Right cardiac atrium (tissue), 5 donors: ENCODE measurements around the gene PTCD2. TPM values are rescaled to one million over a fixed set of nuclear protein-coding genes. Genes with fewer than 3 reads are reported as not detected.

Experiments
- ATAC-seq, 2 donors: fragments of 200-7000 bp; cut with Tn5 transposase; one replicate each; pipeline versions ENCODE4 v1.8.0 to v1.9.1; 2020; ENCODE audit warnings: moderate library complexity in 2 of 2, mild to moderate bottlenecking in 1 of 2
- DNase-seq, 3 donors: peaks; one replicate each; pipeline ENCODE4 v3.0.0-alpha.2; 2020
- H3K27ac ChIP-seq: one replicate; pipeline ENCODE4 v1.5.1; 2013; ENCODE audit warnings: mild to moderate bottlenecking, low read length, control low read depth, moderate library complexity
- H3K27me3 ChIP-seq: one replicate; pipeline ENCODE4 v1.6.1; 2013; ENCODE audit not compliant: control insufficient read depth, insufficient read depth
- H3K4me1 ChIP-seq: one replicate; pipeline ENCODE4 v1.6.1; 2013; ENCODE audit warnings: low read length; ENCODE audit not compliant: control insufficient read depth, insufficient read depth
- H3K4me3 ChIP-seq: one replicate; pipeline ENCODE4 v1.5.1; 2013; ENCODE audit warnings: low read length, control low read depth
- H3K9me3 ChIP-seq: one replicate; pipeline ENCODE4 v1.6.1; 2013; ENCODE audit warnings: low read length; ENCODE audit not compliant: control insufficient read depth
- WGBS: extraction: QIAGEN DNeasy Blood & Tissue Kit; methylation state at CpG from one replicate; pipeline ENCODE4 v1.1.7; 2013; 5-methylcytosine and 5-hydroxymethylcytosine counted together
- intact Hi-C, 4 donors: fragments of 100-400 bp; cut with DNase I; formaldehyde crosslinking; loops; one replicate each; pipeline versions ENCODE4 v1.11.0 to v1.14.0; 2022 to 2023
- polyA plus RNA-seq: library from polyadenylated mRNA; stranded (reverse); fragments of 200-250 nt; gene quantifications from one replicate; pipeline ENCODE4 v1.2.3, GENCODE V29; 2013
- total RNA-seq, 4 donors: library from RNA; stranded (reverse); fragmentation: NEBNext Ultra II Directional; extraction: Animal tissue kit (Norgen Biotek cat#: 25700); gene quantifications; one replicate each; pipeline ENCODE4 v1.2.1, GENCODE V29; 2021
- donor health status: healthy with polysubstance abuse.
- donor health status: DM: no; HTN: yes; CAD: no.
- donor health status: DM: no; HTN: no; CAD: no.
- donor health status: DM: no; HTN: yes; CAD: no; lungs with severe emphysema.
- donor health status: DM: yes; HTN: yes; CAD: no.

The PTCD2 gene
- total and polyA plus RNA-seq, 5 donors, result 6.9 to 14.0 (median 11.5) TPM

GRCh38 chr5:72284559-72285423 lies 35.4 kb upstream of the PTCD2 start:
- Histone ChIP-seq H3K27me3 (no peaks in the 10 kb centered on the region), H3K4me1 (peaks cover 6% of the 10 kb centered on the region), H3K9me3 (no peaks in the 10 kb centered on the region), H3K27ac (no peak overlapping the region), H3K4me3 (no peak overlapping the region)
- no peak for DNase-seq
- no peak for ATAC-seq
- intact Hi-C loops, result no loop called here
- WGBS, result 62% methylated on average over 3 of the region's 3 CpGs

DNA sequence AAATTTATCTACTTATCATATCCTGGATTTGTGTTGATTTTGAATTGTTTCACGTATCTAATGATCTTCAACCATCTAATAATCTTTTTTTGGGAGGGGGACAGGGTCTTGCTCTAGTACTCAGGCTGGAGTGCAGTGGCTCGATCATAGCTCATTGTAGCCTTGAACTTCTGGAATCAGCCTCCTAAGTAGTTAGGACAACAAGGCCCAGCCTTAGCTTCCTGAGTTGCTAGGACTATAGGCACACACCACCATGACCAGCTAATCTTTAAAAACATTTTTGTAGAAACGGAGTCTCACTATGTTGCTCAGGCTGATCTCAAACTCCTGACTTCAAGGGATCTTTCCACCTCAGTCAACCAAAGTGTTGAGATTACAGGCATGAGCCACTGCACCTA lies 34.8 kb upstream of the PTCD2 start:
- Histone ChIP-seq H3K27me3 (no peaks in the 10 kb centered on the region), H3K4me3 (no peak overlapping the region), H3K4me1 (peaks cover 6% of the 10 kb centered on the region), H3K27ac (no peak overlapping the region), H3K9me3 (no peaks in the 10 kb centered on the region)
- intact Hi-C loops, result no loop called here
- no peak for DNase-seq
- WGBS, result 95% methylated on average over 3 of the region's 3 CpGs
- ATAC-seq, result no peak

GRCh38 chr5:72286798-72287197 lies 33.4 kb upstream of the PTCD2 start:
- DNase-seq, result no peak
- no peaks in the 10 kb centered on the region for H3K27me3 ChIP-seq
- ATAC-seq, result no peak
- intact Hi-C loops, result no loop called here
- no peaks in the 10 kb centered on the region for H3K9me3 ChIP-seq
- H3K4me1 ChIP-seq, result peaks cover 6% of the 10 kb centered on the region
- WGBS, result 95% methylated on average over 5 of the region's 5 CpGs
- no peak overlapping the region for H3K27ac ChIP-seq
- H3K4me3 ChIP-seq, result no peak overlapping the region

DNA sequence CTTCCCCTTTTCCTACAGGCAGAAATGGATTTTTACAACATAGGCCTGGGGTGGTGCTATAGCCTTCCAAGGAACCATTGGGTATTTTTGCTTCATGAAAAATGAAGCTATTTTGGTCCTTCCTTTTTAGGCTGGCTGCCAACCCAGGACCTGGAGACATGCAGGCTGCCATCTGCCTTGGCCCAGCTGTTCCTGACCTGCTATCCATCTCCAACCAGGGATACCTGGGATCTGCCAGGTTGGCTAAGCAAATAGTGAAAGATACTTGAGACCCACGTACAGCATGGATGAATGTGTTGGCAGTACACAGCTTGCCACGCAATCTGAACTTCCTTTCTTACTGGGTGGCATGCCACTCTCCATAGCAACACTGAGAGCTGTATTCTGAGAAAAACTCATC lies 31.2 kb upstream of the PTCD2 start:
- DNase-seq (peak in 1 of 3 donors; percentile 31), ATAC-seq (no peak)
- intact Hi-C loops, result no loop called here
- Histone ChIP-seq H3K27ac (no peak overlapping the region), H3K4me3 (no peak overlapping the region), H3K9me3 (no peaks in the 10 kb centered on the region), H3K4me1 (peaks cover 4% of the 10 kb centered on the region), H3K27me3 (no peaks in the 10 kb centered on the region)
- 85% methylated on average over 2 of the region's 2 CpGs for WGBS

DNA sequence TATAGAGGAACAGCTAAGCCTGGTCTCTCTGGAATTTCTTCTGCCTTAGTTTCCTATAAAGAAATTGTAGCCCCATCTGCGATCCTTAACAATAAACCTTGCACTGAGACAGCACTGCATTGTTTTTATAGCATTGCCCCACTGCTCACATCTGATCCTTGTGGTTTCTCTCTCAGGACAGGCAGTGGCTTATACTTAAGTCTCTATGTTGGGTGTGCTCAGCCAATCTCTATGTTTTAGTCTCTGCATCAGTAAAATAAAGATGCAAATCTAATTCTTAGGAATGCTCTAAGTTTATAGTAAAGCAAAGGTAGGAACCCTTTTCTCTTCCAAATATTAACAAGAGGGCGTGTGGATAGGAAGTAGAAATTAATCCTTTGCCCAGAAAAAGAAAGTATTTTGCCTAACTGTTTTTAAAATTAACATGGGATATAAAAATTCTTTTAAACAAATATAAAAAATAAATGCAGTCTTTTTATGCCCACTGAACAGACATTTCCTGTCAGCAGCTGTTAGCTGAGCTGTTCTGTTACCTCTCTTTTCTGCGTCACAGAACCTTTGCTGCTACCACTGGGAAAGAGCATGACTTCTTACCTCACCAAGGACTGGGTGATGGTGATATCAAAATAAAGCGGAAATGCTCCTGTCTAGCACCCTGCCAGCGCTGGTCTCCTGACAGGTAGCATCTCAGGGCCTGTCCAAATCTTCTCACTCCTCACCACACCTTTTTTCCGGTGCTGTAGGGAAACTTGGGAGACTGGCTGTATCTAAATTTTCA lies 29.6 kb upstream of the PTCD2 start:
- no peak for ATAC-seq
- Histone ChIP-seq H3K4me1 (peaks cover 2% of the 10 kb centered on the region), H3K27ac (no peak overlapping the region)

DNA sequence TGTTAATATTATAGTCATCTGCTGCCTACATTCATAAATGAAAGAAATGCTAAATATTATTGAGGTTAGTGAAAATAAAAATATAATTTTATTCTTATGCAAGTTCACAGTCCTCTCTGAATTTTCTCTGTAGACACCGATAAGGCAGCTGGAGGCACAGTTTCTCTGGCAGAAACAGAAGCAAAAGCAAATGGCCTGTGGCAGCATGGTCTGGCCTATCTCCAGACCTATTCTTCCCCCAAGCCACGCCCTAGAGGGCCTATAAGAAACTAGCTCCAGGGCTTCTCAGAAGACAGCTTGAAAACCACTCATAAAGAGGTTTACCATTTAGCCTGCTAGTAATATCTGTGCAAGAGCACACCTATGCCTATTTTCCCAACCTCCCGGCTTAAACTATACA lies 28.6 kb upstream of the PTCD2 start:
- Histone ChIP-seq H3K27ac (no peak overlapping the region), H3K4me1 (peaks cover 1% of the 10 kb centered on the region), H3K27me3 (no peaks in the 10 kb centered on the region), H3K4me3 (no peak overlapping the region), H3K9me3 (no peaks in the 10 kb centered on the region)
- DNase-seq (no peak), ATAC-seq (no peak)
- intact Hi-C loops, result no loop called here
- 98% methylated on average over 3 of the region's 3 CpGs for WGBS

More for the DNA sequence above, 29.6 kb upstream of the PTCD2 start:
- intact Hi-C loops, result no loop called here
- DNase-seq, result no peak
- H3K9me3 ChIP-seq, result no peaks in the 10 kb centered on the region
- no peaks in the 10 kb centered on the region for H3K27me3 ChIP-seq
- WGBS, result 94% methylated on average over 6 of the region's 6 CpGs
- H3K4me3 ChIP-seq, result no peak overlapping the region

DNA sequence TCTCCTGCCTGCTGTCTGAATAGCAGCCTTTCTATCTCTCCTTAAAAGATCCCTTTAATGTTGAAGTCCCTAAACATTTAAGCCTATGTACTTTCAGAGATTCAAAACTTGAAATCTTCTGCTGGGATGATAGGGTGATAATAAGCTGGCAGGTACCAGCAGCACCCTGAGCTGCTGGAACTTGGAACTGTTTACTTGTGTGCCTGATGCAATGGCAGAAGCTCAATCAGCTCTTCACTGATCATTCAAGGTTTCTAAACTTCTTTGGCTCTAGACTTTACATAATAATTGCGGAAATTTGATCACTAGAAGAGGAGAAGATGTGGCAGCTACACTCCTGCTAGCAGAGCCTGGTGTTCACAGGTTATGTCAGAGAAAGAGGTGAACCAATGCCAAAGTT lies 27.8 kb upstream of the PTCD2 start:
- intact Hi-C loops, result no loop called here

GRCh38 chr5:72293495-72294055 lies 26.6 kb upstream of the PTCD2 start:
- WGBS, result 67% methylated on average over 3 of the region's 3 CpGs
- Histone ChIP-seq H3K27ac (no peak overlapping the region), H3K9me3 (no peaks in the 10 kb centered on the region), H3K4me3 (no peak overlapping the region), H3K4me1 (peaks cover 1% of the 10 kb centered on the region), H3K27me3 (no peaks in the 10 kb centered on the region)
- peak in 1 of 2 donors; percentile 31 for ATAC-seq
- intact Hi-C loops, result no loop called here
- no peak for DNase-seq

More for the DNA sequence above, 27.8 kb upstream of the PTCD2 start:
- ATAC-seq (no peak), DNase-seq (no peak)
- Histone ChIP-seq H3K27me3 (no peaks in the 10 kb centered on the region), H3K27ac (no peak overlapping the region), H3K9me3 (no peaks in the 10 kb centered on the region), H3K4me1 (peaks cover 1% of the 10 kb centered on the region), H3K4me3 (no peak overlapping the region)
- 90% methylated on average over 1 of the region's 1 CpG for WGBS

DNA sequence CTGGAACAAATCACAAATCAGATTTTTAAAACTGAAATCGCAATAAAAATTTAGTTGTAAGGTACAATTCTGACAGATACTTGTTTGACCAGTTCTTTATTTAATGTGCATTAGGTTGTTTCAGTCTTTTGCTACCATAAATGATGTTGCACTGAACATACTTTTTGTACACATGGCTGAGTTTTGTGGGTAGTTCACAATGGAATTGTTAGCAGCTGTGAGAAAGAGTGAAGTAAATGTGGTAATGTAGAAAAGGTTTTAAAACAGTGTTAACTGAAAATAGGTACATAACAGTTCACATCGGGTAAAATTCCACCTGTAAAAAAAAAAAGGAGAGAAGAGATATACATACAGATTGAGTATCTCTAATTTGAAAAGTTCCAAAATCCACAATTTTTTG lies 25.7 kb upstream of the PTCD2 start:
- no peak for DNase-seq
- no peak overlapping the region for H3K4me3 ChIP-seq
- no peak for ATAC-seq
- peaks cover 1% of the 10 kb centered on the region for H3K4me1 ChIP-seq
- WGBS, result 96% methylated on average over 2 of the region's 2 CpGs
- H3K27me3 ChIP-seq, result no peaks in the 10 kb centered on the region
- intact Hi-C loops, result no loop called here
- H3K9me3 ChIP-seq, result no peaks in the 10 kb centered on the region
- H3K27ac ChIP-seq, result no peak overlapping the region

GRCh38 chr5:72295539-72295938 lies 24.6 kb upstream of the PTCD2 start:
- no peaks in the 10 kb centered on the region for H3K9me3 ChIP-seq
- H3K27me3 ChIP-seq, result no peaks in the 10 kb centered on the region
- no peak overlapping the region for H3K27ac ChIP-seq
- no peak for DNase-seq
- intact Hi-C loops, result no loop called here
- no peak for ATAC-seq
- no peak overlapping the region for H3K4me3 ChIP-seq
- WGBS, result 88% methylated on average over 4 of the region's 4 CpGs
- peaks cover 1% of the 10 kb centered on the region for H3K4me1 ChIP-seq

GRCh38 chr5:72296256-72296655 lies 23.9 kb upstream of the PTCD2 start:
- Histone ChIP-seq H3K4me3 (no peak overlapping the region), H3K9me3 (no peaks in the 10 kb centered on the region), H3K27me3 (no peaks in the 10 kb centered on the region), H3K27ac (no peak overlapping the region), H3K4me1 (peaks cover 1% of the 10 kb centered on the region)
- WGBS, result 92% methylated on average over 2 of the region's 2 CpGs
- ATAC-seq (no peak), DNase-seq (no peak)
- intact Hi-C loops, result no loop called here
